K562 (cell line): ENCODE results near the gene UBXN4. TPM values are rescaled to one million over a fixed set of nuclear protein-coding genes. Genes with fewer than 3 reads are reported as not detected.

Source experiments
- MGA ChIP-seq: fragments of 450-650 bp; IDR thresholded peaks from 2 replicates; pipeline ENCODE4 v1.6.1; 2016; ENCODE audit warnings: mild to moderate bottlenecking, moderate library complexity
- polyA plus RNA-seq, 8 experiments: library from polyadenylated mRNA; depleted of rRNA in 4 of 8; stranded (reverse) in 5 of 8; unstranded in 3 of 8; fragments of >200 nt; fragmentation: Nextera tagmentation in 2 of 8; fragmentation: Illumina TruSeq in 1 of 8; extraction: Ambion mirVana in 2 of 8; extraction: Trizol in 1 of 8; gene quantifications; 2 replicates each; pipeline versions ENCODE4 v1.2.1 to v1.2.3, GENCODE V29; 2011 to 2014; ENCODE audit warnings: inconsistent platforms in 1 of 8, missing spikeins in 1 of 8
- total RNA-seq, 7 experiments: library from RNA; depleted of rRNA in 6 of 7; stranded (reverse); fragments of >200 nt in 6 of 7; fragmentation: Illumina TruSeq in 2 of 7; extraction: Trizol in 2 of 7; gene quantifications; 2 replicates each; pipeline versions ENCODE4 v1.2.1 to v1.2.3, GENCODE V29; 2011 to 2021; ENCODE audit warnings: low replicate concordance in 1 of 7

Gene UBXN4
- total and polyA plus RNA-seq, 9 of the 15 experiments (the other 6 are each of a cell fraction or from before 2014, with no cell fraction given): 30.4 to 127 (median 55.3) TPM

GRCh38 chr2:135825131-135825530, 83.5 kb downstream of the UBXN4 start (continued):
- no peak for TF ChIP-seq MGA
